HG02970 (cell line): ENCODE results near the gene P2RX3.

Experiments
- ATAC-seq: cut with Tn5 transposase; IDR thresholded peaks from one replicate; pipeline ENCODE4 v1.9.1; 2021; ENCODE audit warnings: mild to moderate bottlenecking, moderate library complexity, moderate number of reproducible peaks; ENCODE audit not compliant: unreplicated experiment, low FRiP score

P2RX3 gene

DNA sequence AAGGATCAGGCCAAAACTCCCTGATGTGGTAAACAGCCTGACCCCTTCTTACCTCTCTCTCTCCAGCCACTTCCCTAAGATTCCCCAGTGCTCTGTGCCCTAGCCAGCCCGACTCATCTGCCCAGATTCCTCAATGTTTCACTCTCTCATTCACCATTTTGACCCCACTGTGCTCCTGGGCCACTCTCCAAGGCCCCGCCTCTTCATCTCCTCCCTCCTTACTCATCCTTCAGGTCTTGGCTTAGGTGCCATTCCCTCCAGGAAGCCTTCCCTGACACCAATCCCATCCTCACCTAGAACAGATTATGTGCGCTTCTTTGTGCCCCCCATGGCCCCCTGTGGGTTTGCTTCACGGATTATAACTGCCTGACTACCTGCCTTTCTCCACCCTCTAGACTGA lies 75.5 kb downstream of the P2RX3 start:
- no peak for ATAC-seq

DNA sequence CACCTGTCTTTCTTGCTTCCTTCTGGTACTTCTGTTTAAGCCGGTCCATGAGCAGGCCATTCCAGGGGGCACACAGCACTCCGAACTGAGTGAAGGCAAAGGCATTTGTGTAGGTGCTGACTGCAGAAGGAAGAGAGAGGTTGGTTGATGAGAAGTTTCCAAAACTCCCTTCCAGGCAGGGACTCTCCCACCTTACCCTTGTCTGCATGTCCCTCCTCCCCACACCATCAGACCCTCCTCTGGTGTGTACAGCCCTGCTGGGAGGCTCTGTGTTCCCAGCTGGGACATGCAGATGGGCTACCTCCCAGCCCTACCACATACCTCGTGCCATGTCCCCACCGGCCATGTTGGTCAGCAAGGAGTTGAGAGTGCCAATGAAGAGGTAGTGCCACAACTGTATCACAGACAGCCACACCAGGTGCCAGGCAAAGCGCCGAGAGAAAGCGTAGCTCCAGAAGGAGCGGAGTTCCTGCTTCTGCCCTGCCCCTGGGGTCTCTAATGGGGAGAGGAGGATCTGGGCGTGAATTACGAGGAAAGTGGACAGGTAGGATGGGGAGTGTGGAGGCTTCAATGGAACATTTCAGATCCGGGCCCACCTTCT lies 76.6 kb downstream of the P2RX3 start:
- no peak for ATAC-seq

DNA sequence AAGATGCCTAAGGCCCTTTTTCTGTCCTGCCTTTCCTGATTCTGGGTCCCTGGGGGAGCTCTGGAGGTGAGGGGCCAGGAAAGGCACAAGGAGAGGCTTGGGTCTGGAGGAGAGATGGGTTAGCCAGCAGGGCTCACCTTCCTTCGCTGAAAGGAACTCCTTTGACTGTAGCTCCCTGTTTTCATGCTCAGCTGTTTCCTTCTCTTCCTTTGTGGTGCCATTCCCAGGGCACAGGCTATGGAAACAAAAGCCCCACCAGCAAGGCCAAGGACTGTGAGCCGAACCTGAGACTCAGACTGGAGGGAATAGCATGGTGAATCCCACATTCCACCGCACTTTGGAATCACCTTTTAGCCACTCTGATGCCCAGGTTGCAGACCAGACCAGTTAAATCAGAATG lies 78.3 kb downstream of the P2RX3 start:
- ATAC-seq: no peak

DNA sequence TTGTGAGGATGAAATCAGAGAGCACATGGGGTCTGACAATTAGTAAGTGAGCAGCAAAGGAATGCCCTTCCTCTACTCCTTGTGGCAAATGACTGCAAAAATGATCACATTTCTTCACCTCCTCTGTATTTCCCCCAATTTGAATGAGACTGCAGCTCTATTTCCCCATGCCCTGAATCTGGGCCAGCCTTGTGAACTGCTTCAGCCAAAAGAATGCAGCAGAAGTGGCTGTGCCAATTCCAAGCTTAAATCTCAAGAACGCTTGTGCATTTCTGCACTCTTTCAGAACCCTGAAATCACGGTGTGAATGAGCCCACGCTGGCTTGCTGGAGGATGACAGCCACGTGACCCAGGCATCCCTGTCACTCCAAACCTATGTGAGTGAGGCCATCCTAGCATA lies 78.9 kb downstream of the P2RX3 start:
- no peak for ATAC-seq

DNA sequence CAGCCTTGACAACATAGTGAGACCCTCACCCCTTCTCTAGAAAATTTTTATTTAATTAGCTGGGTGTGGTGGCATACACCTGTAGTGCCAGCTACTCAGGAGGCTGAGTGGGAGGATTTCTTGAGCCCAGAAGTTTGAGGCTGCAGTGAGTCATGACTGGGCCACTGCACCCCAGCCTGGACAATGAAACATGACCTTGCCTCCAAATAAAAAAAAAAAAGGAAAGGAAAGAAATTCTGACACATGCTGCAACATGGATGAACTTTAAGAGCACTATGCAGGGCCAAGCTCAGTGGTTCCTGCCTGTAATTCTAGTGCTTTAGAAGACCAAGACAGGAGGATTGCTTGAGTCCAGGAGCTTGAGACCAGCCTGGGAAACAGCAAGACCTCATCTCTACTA lies 80.0 kb downstream of the P2RX3 start:
- ATAC-seq: no peak

DNA sequence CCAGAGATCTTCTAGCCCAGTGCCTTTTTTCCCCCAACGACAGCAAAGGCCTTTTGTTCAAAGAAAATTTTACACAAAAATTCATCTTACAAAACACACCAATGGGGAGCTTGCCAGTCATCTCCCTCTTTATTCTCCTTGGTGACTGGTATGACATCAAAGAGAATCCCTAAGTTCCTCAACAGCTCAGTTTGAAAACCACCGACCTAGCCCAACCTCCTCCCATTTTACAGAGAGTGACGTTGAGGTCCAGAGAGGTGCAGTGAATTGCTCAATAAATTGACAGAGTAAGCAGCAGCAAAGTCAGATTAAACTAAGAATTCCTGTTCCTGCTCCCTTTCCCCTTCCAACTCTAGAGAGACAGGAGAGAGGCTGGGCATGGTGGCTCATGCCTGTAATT lies 81.0 kb downstream of the P2RX3 start:
- ATAC-seq: no peak

DNA sequence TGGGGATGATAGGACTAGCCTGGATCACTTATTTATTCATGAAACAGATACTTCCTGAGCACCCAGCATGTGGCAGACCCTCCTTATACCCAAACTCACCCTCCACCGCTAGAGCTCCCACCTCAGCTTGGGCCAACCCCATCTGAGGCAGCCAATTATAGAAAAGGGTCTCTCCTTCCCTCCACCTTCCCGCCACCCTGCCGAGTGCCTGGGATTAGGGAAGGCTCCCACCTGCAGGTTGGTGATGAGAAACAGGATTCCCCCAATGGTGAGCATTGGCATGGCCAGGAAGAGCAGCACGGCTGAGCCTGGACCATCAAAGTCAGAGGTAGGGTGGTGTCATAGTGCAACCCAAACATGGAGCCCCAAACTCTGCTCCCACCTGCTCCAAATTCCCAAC lies 82.9 kb downstream of the P2RX3 start:
- no peak for ATAC-seq

DNA sequence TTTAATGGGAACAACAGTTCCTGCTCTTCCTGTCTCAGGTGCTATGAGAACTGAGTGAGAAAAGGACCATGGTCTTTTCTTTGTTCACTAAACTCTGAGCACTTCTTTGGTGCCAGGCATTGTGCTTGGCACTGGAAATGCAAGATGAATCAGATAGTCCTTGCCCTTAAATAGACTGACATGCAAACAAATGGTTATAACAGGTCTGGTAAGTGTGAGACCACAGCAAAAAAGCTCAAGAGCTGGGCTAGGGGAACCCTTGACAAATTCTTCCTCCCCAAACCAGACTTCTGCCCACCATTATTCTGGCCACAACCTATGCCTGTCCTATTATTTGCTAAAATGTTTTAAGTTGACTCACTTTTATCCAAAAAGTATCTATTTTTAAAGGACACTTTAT lies 83.7 kb downstream of the P2RX3 start:
- ATAC-seq: no peak
